Stimulated activated CD4-positive, alpha-beta T cell treated with anti-CD3 and anti-CD28 coated beads, Interleukin-1b, Interleukin-23, amount 100 ng/mL, for 4 hours (primary cell): ENCODE measurements around the gene PEX11B.

Experiments used
- DNase-seq, 2 donors: peaks; one replicate each; pipeline ENCODE4 v3.0.0-alpha.2; 2020; ENCODE audit warnings: low read depth in 2 of 2

The PEX11B gene

DNA sequence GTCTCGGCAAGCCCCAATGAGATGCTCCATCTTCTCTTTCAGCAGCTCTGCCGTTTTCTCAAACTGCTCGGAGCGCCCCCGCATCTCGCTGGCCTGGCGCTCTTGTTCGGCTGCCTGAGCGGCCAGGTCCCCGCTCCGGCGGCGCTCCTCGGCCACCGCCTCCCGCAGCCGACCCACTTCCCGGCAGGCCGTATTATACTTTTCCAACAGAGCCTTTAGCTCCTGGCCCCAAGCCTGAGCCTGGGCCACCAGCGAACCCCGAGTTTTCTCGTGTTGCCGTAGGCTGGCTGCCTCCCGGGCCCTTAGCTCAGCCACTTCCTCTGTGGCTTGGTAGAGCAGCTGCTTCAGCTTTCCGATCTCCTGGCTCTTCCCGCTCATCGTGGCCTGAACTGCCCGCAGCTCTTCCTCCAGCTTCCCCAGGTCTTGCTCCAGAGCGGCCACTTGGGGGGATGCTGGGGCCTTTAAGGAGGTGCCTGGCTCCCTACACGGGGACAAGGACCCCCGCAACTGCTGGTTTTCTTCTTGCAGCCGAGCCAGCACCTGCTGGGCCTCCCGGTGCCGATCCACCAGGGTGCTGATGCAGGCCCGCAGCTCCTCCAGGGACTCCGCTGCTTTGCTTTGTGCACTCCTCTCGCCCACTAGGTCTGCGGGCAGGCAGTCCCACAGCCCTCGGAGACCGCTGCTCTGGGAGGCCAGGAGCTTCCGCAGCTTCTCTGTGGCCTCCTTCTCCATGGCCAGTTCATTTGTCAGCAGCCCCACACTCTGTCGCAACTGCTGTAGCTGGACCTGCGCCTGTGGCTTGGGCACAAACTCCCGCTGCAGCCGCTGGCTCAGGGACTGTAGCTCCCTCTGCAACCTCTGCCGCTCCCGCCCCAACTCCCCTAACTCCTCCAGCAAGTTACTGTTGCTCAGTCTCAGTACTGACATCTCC, 46.3 kb downstream of the PEX11B start:
- DNase-seq = peak; percentile 12 to 22

- no peak for DNase-seq
These were observed 50.3 kb downstream of the PEX11B start for GRCh38 chr1:145868232-145868631.

GRCh38 chr1:145863282-145864018, 55.1 kb downstream of the PEX11B start:
- no peak for DNase-seq
